ENCODE data around the gene SLC25A22. TPM values are rescaled to one million over a fixed set of nuclear protein-coding genes. Genes with fewer than 3 reads are reported as not detected.

SLC25A22 gene
- total RNA-seq: 30.1 and 35.4 TPM in 2 replicates

GRCh38 chr11:798093-798713 lies at the start of gene SLC25A22:
Gene SLC25A22 (minus strand): TSS chr11:798281. CDS start chr11:795006, 3,275 bp downstream.
- TF ChIP-seq CTCF (IDR thresholded peaks at IDR 0.05): peak; percentile 21
- H3K36me3 Mint-ChIP-seq (ENCODE audit: low read depth): peaks cover 13% of the 10 kb centered on the region
- intact Hi-C loops (cut with micrococcal nuclease): loop anchor here (1.0 to 5.0 kb wide), 5 partner anchors 21 to 724 kb away; partner anchors contain the start of gene CD151
- H3K4me1 Mint-ChIP-seq: peaks cover 22% of the 10 kb centered on the region
- peak within 1 kb of the TSS; percentile 93 for H3K4me3 Mint-ChIP-seq
- no peaks in the 10 kb centered on the region for H3K27me3 Mint-ChIP-seq
- no peaks in the 10 kb centered on the region for H3K9me3 Mint-ChIP-seq
- ChIA-PET POLR2A (interaction anchor here (1.0 to 3.8 kb wide), 5 partner anchors 11 to 49 kb away, joined by 3 to 37 read pairs (median 7); partner anchors contain the start of genes RPLP2 and TSPAN4), CTCF (no interaction called here)
- ATAC-seq (ENCODE audit: low read depth) (peak; percentile 77), DNase-seq (peak; percentile 95)
- peak within 1 kb of the TSS; percentile 86 for H3K27ac Mint-ChIP-seq

DNA sequence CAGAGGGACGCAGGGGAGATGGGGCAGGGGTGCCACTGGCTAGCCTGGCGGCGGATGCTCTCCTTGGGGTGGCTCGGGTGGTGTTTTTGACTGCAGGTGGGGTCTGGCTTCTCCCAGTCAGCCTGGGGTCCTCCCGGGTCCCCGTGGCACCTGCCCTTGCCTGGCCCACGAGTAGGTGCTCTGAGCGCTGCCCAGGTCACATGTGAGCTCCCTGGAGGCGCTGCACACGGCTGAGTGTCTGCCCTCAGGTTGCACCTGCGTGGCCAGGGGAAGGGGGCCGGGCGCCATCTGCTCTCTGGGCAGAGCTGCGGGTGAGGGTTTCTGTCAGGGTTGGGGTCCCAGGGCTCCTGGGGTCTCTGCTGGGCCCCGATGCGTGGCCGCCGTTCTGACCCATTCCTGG lies 49.8 kb upstream of the SLC25A22 start:
- ATAC-seq (ENCODE audit: low read depth): no peak
- intact Hi-C loops (cut with micrococcal nuclease): loop anchor here (5.0 to 10.0 kb wide), 3 partner anchors 119 to 727 kb away; partner anchors contain the start of genes BRSK2 and DUSP8
- TF ChIP-seq CTCF (IDR thresholded peaks at IDR 0.05): no peak
- Mint-ChIP-seq H3K36me3 (ENCODE audit: low read depth) (no peaks in the 10 kb centered on the region), H3K4me1 (peaks cover 25% of the 10 kb centered on the region), H3K27me3 (peaks cover 7% of the 10 kb centered on the region), H3K27ac (no peak overlapping the region), H3K4me3 (no peak overlapping the region), H3K9me3 (no peaks in the 10 kb centered on the region)
- POLR2A ChIA-PET: interaction anchor here (0.6 to 1.4 kb wide), 4 partner anchors 9 to 742 kb away, joined by 3 to 8 read pairs (median 4); no protein-coding TSS in a partner anchor
- no peak for DNase-seq
- CTCF ChIA-PET: interaction anchor here (0.8 to 2.2 kb wide), 2 partner anchors 11 to 203 kb away, joined by 3 to 11 read pairs; no protein-coding TSS in a partner anchor

- POLR2A ChIA-PET: interaction anchor here (1.3 to 1.5 kb wide), 2 partner anchors 18 to 27 kb away, joined by 4 to 8 read pairs; no protein-coding TSS in a partner anchor
- Mint-ChIP-seq H3K4me3 (no peak overlapping the region), H3K9me3 (no peaks in the 10 kb centered on the region), H3K27me3 (peaks cover 7% of the 10 kb centered on the region), H3K4me1 (peaks cover 25% of the 10 kb centered on the region), H3K27ac (no peak overlapping the region), H3K36me3 (ENCODE audit: low read depth) (peaks cover 2% of the 10 kb centered on the region)
- no peak for TF ChIP-seq CTCF (IDR thresholded peaks at IDR 0.05)
- intact Hi-C loops (cut with micrococcal nuclease): loop anchor here (5.0 to 10.0 kb wide), 3 partner anchors 121 to 728 kb away; partner anchors contain the start of genes BRSK2 and DUSP8
- DNase-seq (no peak), ATAC-seq (ENCODE audit: low read depth) (no peak)
- CTCF ChIA-PET: interaction anchor here (2.2 kb wide), 1 partner anchor 205 kb away, joined by 11 read pairs; no protein-coding TSS in a partner anchor
Measured at GRCh38 chr11:846496-847098, 48.5 kb upstream of the SLC25A22 start.

GRCh38 chr11:845872-846495 lies 47.9 kb upstream of the SLC25A22 start:
- intact Hi-C loops (cut with micrococcal nuclease): loop anchor here (5.0 to 10.0 kb wide), 3 partner anchors 121 to 729 kb away; partner anchors contain the start of genes BRSK2 and DUSP8
- ChIA-PET POLR2A (interaction anchor here (1.5 kb wide), 1 partner anchor 18 kb away, joined by 4 read pairs; no protein-coding TSS in a partner anchor), CTCF (no interaction called here)
- no peak for TF ChIP-seq CTCF (IDR thresholded peaks at IDR 0.05)
- no peak for ATAC-seq (ENCODE audit: low read depth)
- no peak for DNase-seq
- H3K4me3 Mint-ChIP-seq: no peak overlapping the region
- peaks cover 7% of the 10 kb centered on the region for H3K27me3 Mint-ChIP-seq
- peaks cover 31% of the 10 kb centered on the region for H3K4me1 Mint-ChIP-seq
- H3K27ac Mint-ChIP-seq: no peak overlapping the region
- peaks cover 2% of the 10 kb centered on the region for H3K36me3 Mint-ChIP-seq (ENCODE audit: low read depth)
- H3K9me3 Mint-ChIP-seq: no peaks in the 10 kb centered on the region

Measured in activated B cell treated with CpG ODN at 0.5 μM for 24 hours (primary cell).